HG03469 (cell line): ENCODE measurements around the gene TSPAN10.

Experiments used
- ATAC-seq: cut with Tn5 transposase; IDR thresholded peaks from one replicate; pipeline ENCODE4 v1.9.1; 2021; ENCODE audit warnings: mild to moderate bottlenecking, moderate library complexity, moderate number of reproducible peaks; ENCODE audit not compliant: unreplicated experiment

Gene TSPAN10

GRCh38 chr17:81631482-81631881 lies 5.5 kb upstream of the TSPAN10 start:
- ATAC-seq = no peak

DNA sequence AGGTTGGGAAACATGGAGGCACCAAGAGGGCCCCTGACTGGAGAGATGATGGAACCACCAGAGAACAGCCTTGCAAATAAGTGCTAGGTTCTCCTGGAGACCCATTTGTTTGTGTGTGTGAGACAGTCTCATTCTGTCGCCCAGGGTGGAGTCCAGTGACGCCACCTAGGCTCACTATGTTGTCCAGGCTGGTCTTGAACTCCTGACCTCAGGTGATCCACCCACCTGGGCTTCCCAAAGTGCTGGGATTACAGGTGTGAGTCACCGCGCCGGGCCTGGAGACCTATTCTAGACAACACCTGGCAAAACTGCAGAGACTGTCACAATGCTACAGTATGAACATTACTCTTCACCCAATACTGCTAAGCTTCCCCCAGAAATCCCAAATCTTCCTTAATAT lies 1.6 kb upstream of the TSPAN10 start:
- no peak for ATAC-seq

- no peak for ATAC-seq
Measured at GRCh38 chr17:81635973-81636504, 957 bp upstream of the TSPAN10 start.

- no peak for ATAC-seq
Measured at GRCh38 chr17:81638683-81639082, 1.7 kb downstream of the TSPAN10 start.

DNA sequence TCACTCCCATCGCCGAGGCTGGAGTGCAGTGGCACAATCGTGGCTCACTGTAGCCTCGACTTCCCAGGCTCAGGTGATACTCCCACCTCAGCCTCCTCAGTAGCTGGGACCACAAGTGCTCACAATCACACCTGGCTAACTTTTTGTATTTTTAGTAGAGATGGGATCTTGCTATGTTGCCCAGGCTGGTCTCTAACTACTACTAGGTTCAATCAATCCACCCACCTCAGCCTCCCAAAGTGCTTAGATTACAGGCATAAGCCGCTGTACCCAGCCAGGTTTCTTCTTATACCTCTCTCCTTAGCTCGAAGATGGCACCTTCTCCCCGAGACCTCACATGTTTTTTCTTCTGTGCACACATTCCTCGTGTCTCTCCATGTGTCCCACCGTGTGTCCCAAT lies 3.0 kb downstream of the TSPAN10 start:
- ATAC-seq = no peak

GRCh38 chr17:81641825-81642489 lies 5.0 kb downstream of the TSPAN10 start:
- no peak for ATAC-seq

GRCh38 chr17:81644496-81644895 lies 7.5 kb downstream of the TSPAN10 start:
- no peak for ATAC-seq

DNA sequence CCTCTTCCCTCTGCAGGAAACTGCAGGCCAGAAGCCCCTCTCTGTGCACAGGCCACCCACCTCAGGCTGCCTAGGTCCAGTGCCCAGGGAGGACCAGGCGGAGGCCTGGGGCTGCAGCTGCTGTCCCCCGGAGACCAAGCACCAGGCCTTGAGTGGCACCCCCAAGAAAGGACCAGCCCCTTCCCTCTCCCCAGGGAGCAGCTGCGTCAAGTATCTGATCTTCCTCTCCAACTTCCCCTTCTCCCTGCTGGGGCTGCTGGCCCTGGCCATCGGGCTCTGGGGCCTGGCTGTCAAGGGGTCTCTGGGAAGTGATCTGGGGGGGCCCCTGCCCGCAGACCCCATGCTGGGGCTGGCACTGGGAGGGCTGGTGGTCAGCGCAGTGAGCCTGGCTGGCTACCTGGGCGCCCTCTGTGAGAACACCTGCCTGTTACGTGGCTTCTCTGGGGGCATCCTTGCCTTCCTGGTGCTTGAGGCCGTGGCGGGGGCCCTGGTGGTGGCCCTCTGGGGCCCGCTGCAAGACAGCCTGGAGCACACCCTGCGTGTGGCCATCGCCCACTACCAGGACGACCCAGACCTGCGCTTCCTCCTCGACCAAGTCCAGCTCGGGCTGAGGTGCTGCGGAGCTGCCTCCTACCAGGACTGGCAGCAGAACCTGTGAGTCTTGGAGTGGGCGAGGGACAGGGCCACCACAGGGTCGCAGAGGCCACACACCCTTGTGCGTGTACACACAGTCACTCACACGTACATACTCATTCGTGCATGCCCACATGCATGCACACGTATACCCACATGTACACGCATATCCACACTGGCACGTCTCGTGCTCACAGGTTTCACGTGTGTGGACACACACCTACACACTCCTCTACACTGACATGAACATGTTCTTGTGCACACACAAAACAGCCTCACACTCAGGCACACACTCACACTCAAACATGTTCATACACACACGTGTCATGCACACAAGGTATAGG lies 8.3 kb downstream of the TSPAN10 start:
- no peak for ATAC-seq

GRCh38 chr17:81646869-81647600 lies 10.0 kb downstream of the TSPAN10 start:
- no peak for ATAC-seq

DNA sequence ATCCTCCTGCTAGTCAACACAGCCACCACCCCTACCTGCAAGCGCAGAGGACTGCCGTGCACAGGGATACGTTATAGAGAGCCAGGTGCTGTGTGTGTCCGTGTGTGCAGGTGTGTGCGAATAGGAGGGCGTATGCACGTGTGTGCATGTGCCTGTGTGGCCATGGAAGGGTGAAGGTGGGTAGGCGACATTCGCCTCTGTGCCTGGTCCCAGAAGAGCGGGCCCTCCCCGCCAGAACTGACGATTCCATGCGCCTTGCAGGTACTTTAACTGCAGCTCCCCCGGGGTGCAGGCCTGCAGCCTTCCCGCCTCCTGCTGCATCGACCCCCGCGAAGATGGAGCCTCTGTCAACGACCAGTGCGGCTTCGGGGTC lies 10.6 kb downstream of the TSPAN10 start:
- ATAC-seq = no peak

DNA sequence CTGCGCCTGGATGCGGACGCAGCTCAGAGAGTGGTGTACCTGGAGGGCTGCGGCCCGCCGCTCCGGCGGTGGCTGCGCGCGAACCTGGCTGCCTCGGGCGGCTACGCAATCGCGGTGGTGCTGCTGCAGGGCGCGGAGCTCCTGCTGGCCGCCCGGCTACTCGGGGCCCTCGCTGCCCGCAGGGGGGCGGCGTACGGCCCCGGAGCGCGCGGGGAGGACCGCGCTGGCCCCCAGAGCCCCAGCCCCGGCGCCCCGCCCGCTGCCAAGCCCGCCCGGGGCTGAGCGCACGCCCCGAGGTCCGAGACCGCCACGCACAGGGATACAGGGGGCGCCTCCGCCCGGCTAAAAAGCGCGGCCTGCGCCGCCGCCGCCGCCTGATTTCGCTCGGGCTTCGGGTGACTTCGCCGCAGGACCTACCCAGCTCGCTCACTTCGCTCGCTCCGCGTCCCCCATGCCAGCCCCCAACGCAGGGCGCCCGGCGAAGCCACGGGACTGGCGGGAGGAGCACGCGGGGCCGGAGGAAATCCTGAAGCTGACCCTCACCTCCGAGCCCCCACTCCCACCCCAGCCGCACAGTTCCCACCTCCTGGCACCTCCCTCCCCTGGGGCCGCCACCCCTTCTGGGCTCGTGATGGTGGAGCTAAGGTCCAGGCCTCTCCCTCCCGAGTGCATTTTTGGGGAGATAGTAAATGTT lies 11.2 kb downstream of the TSPAN10 start:
- ATAC-seq = no peak

DNA sequence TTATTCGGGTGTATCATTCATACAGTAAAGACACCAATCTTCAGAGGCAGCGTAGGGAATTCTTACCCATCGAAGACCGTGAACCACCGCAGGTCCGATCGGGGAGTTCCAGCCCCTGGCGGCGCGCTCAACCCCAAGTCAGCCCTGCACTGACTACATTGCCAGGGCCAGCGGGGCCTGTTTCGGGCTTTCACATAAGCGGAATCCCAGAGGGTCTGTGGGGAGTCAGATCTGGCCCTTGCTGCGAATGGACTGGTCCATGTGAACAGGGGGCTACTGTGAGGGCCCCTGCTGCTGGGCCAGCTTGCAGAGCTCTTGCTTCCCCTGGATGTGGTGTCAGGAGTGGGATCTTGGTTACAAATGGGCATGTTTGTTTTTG lies 11.7 kb downstream of the TSPAN10 start:
- ATAC-seq = no peak

DNA sequence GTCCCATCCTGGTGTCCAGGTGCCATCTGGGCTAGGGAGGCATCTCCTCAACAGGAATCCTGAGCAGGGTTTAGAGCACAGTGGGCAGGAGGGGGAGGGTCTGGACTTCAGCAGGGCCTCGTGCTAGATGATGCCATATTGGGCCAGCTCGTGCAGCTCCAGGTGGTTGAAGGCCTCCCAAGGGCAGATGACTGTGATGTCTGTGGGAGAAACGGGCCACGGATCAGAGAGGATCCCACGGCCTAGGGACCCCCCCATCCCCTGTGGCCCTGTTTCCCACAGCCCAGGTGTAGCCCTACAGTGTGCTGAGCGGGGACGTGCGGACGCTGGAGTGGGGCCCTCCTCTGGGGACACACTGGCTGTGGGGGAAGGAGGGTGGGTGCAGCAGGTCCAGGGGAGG lies 14.0 kb downstream of the TSPAN10 start:
- ATAC-seq = no peak

- no peak for ATAC-seq
Measured at GRCh38 chr17:81651692-81652091, 14.7 kb downstream of the TSPAN10 start.

- no peak for ATAC-seq
Measured at GRCh38 chr17:81652906-81653771, 16.1 kb downstream of the TSPAN10 start.

GRCh38 chr17:81655378-81656117 lies 18.6 kb downstream of the TSPAN10 start:
- no peak for ATAC-seq

- ATAC-seq = no peak
Measured at GRCh38 chr17:81656118-81656743, 19.2 kb downstream of the TSPAN10 start, which contains the start of gene PDE6G. TSS of gene PDE6G (minus strand) at chr17:81656542. CDS start at chr17:81653305, 3,237 bp downstream.

DNA sequence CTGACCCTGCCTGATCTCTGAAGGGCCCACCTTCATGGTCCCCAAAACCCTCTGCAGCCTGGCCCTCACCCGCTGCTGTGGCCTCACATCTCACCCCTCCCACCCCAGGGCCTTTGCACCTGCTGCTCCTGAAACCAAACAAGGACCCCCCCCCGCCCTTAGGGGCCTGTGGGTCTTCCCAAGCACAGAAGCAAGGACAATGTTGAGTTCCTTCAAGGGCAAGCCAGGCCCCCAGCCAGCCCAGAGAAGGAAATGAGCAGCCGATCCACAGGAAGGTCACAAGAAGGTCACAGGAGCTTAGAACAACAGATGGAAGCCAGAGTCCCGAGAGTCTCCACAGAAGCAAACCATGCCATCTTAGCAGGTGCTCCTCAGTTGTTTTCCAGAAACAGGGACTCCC lies 19.8 kb downstream of the TSPAN10 start:
- ATAC-seq = no peak
